ENCODE results near the gene USP16.

- TF ChIP-seq EZH2phosphoT487 (IDR thresholded peaks at IDR 0.05; ENCODE audit: low read depth, severe bottlenecking, unreplicated experiment) (no peak), CTCF (IDR thresholded peaks at IDR 0.05; ENCODE audit: poor library complexity) (no peak)
Observed at GRCh38 chr21:29005696-29006095, 18.8 kb upstream of the USP16 start.

All from hepatocyte (in vitro differentiated cells).